K562 (cell line): Measurements from ENCODE around the gene DUS1L. TPM values are rescaled to one million over a fixed set of nuclear protein-coding genes. Genes with fewer than 3 reads are reported as not detected.

ENCODE experiments used
- DNMT1 ChIP-seq: fragments of 450-650 bp; IDR thresholded peaks from 2 replicates; pipeline ENCODE4 v1.6.1; 2016; ENCODE audit warnings: antibody characterized with exemption, mild to moderate bottlenecking
- SIN3A ChIP-seq, 2 experiments: fragments of 150-350 bp in 1 of 2; IDR thresholded peaks; 2 replicates each; pipeline ENCODE4 v1.6.1; 2011 to 2016; ENCODE audit warnings: borderline replicate concordance in 2 of 2, low read depth in 2 of 2, low read length in 2 of 2, mild to moderate bottlenecking in 2 of 2, moderate library complexity in 2 of 2; ENCODE audit not compliant: control insufficient read depth in 1 of 2
- TBL1XR1 ChIP-seq, 2 experiments: IDR thresholded peaks; 2 replicates each; pipeline ENCODE4 v1.6.1; 2012; ENCODE audit warnings: improper control_type of control experiment in 2 of 2, low read length in 2 of 2, mild to moderate bottlenecking in 1 of 2
- XRCC5 ChIP-seq: fragments of 200-400 bp; formaldehyde crosslinking; IDR thresholded peaks from 2 replicates; pipeline ENCODE4 v1.6.1; 2017; ENCODE audit warnings: low read depth, mild to moderate bottlenecking, low read length
- polyA plus RNA-seq, 8 experiments: library from polyadenylated mRNA; depleted of rRNA in 4 of 8; stranded (reverse) in 5 of 8; unstranded in 3 of 8; fragments of >200 nt; fragmentation: Nextera tagmentation in 2 of 8; fragmentation: Illumina TruSeq in 1 of 8; extraction: Ambion mirVana in 2 of 8; extraction: Trizol in 1 of 8; gene quantifications; 2 replicates each; pipeline versions ENCODE4 v1.2.1 to v1.2.3, GENCODE V29; 2011 to 2014; ENCODE audit warnings: inconsistent platforms in 1 of 8, missing spikeins in 1 of 8
- total RNA-seq, 7 experiments: library from RNA; depleted of rRNA in 6 of 7; stranded (reverse); fragments of >200 nt in 6 of 7; fragmentation: Illumina TruSeq in 2 of 7; extraction: Trizol in 2 of 7; gene quantifications; 2 replicates each; pipeline versions ENCODE4 v1.2.1 to v1.2.3, GENCODE V29; 2011 to 2021; ENCODE audit warnings: low replicate concordance in 1 of 7
- TF ChIP-seq, protein P1 (sequence below): fragments of 250-450 bp; sonication (Bioruptor Pico); IDR thresholded peaks from 2 replicates; pipeline ENCODE4 v1.9.0; 2021; ENCODE audit warnings: mild to moderate bottlenecking, inconsistent platforms

DUS1L gene
- total and polyA plus RNA-seq, 9 of the 15 experiments (the other 6 are each of a cell fraction or from before 2014, with no cell fraction given) = 7.8 to 210 (median 83.9) TPM

- TF ChIP-seq, protein P1, sequence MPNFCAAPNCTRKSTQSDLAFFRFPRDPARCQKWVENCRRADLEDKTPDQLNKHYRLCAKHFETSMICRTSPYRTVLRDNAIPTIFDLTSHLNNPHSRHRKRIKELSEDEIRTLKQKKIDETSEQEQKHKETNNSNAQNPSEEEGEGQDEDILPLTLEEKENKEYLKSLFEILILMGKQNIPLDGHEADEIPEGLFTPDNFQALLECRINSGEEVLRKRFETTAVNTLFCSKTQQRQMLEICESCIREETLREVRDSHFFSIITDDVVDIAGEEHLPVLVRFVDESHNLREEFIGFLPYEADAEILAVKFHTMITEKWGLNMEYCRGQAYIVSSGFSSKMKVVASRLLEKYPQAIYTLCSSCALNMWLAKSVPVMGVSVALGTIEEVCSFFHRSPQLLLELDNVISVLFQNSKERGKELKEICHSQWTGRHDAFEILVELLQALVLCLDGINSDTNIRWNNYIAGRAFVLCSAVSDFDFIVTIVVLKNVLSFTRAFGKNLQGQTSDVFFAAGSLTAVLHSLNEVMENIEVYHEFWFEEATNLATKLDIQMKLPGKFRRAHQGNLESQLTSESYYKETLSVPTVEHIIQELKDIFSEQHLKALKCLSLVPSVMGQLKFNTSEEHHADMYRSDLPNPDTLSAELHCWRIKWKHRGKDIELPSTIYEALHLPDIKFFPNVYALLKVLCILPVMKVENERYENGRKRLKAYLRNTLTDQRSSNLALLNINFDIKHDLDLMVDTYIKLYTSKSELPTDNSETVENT (CRISPR knock-in tag) = peak; percentile 36; the same call in 1 of the 2 replicates
- TF ChIP-seq TBL1XR1 (IDR thresholded peaks at IDR 0.05; ENCODE audit: low read length in 2 of 2) = 0 out of 4 replicates have a peak, but pooled peaks of 1 of the 2 experiments have one; percentile 15
- no peak for TF ChIP-seq DNMT1
- 0 out of 2 replicates have a peak, but pooled peaks have one; percentile 31 for TF ChIP-seq XRCC5
- TF ChIP-seq SIN3A (IDR thresholded peaks at IDR 0.05; ENCODE audit: borderline replicate concordance in 2 of 2, control insufficient read depth in 1 of 2, low read depth in 2 of 2, low read length in 2 of 2) = peak in 1 of 2 experiments; percentile 75; a peak in 1 of 4 replicates
Measured at GRCh38 chr17:82076785-82077591, 11.4 kb upstream of the DUS1L start (continued).
